Right lobe of liver (tissue), 6 donors: ENCODE data around the gene SLC4A9. TPM values are rescaled to one million over a fixed set of nuclear protein-coding genes. Genes with fewer than 3 reads are reported as not detected.

Experiments
- ATAC-seq, 4 donors: fragments of 200-7000 bp; cut with Tn5 transposase; one replicate each; pipeline ENCODE4 v1.9.1; 2020; ENCODE audit warnings: mild to moderate bottlenecking in 4 of 4, moderate library complexity in 4 of 4
- DNase-seq, 3 donors: peaks; one replicate each; pipeline ENCODE4 v3.0.0-alpha.2; 2020
- H3K27ac ChIP-seq, 3 donors: fragments of 200-600 bp; one replicate each; pipeline ENCODE4 v1.8.0; 2022
- H3K27me3 ChIP-seq, 2 donors: fragments of 200-600 bp; one replicate each; pipeline ENCODE4 v1.8.0; 2022
- H3K36me3 ChIP-seq, 4 donors: fragments of 200-600 bp; sonication (generic) in 1 of 4; one replicate each; pipeline versions ENCODE4 v1.5.1 to v1.8.0; 2017 to 2022; ENCODE audit warnings: control low read depth in 1 of 4
- H3K4me1 ChIP-seq, 4 donors: fragments of 200-600 bp; sonication (generic) in 1 of 4; one replicate each; pipeline versions ENCODE4 v1.5.1 to v1.8.0; 2017 to 2022; ENCODE audit warnings: control low read depth in 1 of 4
- H3K4me3 ChIP-seq, 3 donors: fragments of 200-600 bp; one replicate each; pipeline ENCODE4 v1.8.0; 2022
- H3K9me3 ChIP-seq, 4 donors: fragments of 200-600 bp; sonication (generic) in 1 of 4; one replicate each; pipeline versions ENCODE4 v1.5.1 to v1.8.0; 2017 to 2022; ENCODE audit warnings: control low read depth in 1 of 4
- POLR2A ChIP-seq: fragments of 450-650 bp; IDR thresholded peaks from one replicate; pipeline ENCODE4 v1.6.1; 2017; ENCODE audit warnings: antibody characterized with exemption, mild to moderate bottlenecking
- WGBS: methylation state at CpG from one replicate; pipeline ENCODE4 v1.1.6; 2018; ENCODE audit warnings: low coverage, low lambda C conversion rate; ENCODE audit not compliant: insufficient coverage; ENCODE audit errors: missing lambda C conversion rate; 5-methylcytosine and 5-hydroxymethylcytosine counted together
- intact Hi-C, 2 donors: fragments of 100-400 bp; cut with DNase I; formaldehyde crosslinking; loops; one replicate each; pipeline versions ENCODE4 v1.11.2 to v1.14.1; 2022
- total RNA-seq, 6 experiments: library from RNA; depleted of rRNA in 2 of 6; stranded (reverse); fragments of >200 nt in 2 of 6; fragmentation: NEBNext Ultra II Directional in 3 of 6; extraction: Animal tissue kit (Norgen Biotek cat#: 25700) in 3 of 6; gene quantifications; one replicate each; pipeline versions ENCODE4 v1.1.0 to v1.2.4, GENCODE V29; 2016 to 2023
- TF ChIP-seq, protein P1 (sequence below), 4 donors: fragments of 200-600 bp in 3 of 4; fragments of 450-650 bp in 1 of 4; IDR thresholded peaks; one replicate each; pipeline versions ENCODE4 v1.5.1 to v1.8.0; 2016 to 2022; ENCODE audit warnings: antibody characterized with exemption in 4 of 4, mild to moderate bottlenecking in 2 of 4
- donor health status: DM: no; HTN: yes; CAD: no.
- donor health status: DM: no; HTN: no; CAD: no.
- donor health status: DM: no; HTN: no; CAD: no.
- donor health status: DM: no; HTN: yes; CAD: no.
- donor health status: DM: no; HTN: yes; CAD: no.

The SLC4A9 gene
- total RNA-seq, 6 experiments from 2014 or later, result not detected

DNA sequence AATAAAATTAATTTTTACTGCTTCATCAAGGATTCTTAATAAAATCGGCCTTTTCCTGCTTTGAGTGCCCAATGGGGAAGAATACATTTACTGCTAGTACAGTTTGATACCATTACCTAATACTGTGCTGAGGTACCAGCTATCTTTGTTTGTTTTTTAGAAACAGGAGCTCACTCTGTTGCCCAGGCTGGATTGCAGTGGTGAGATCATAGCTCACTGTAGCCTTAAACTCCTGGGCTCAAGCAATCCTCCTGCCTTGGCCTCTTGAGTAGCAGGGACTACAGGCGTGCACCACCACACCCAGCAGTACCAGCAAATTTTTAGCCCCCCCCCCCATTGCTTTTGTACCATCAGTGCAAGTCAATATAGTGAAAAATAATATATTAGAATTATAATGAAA lies 28.1 kb downstream of the SLC4A9 start:
- Histone ChIP-seq H3K9me3 (no peaks in the 10 kb centered on the region), H3K4me1 (peaks cover 0 to 6% (median 0%) of the 10 kb centered on the region in 4 donors), H3K27ac (no peak overlapping the region), H3K27me3 (no peaks in the 10 kb centered on the region), H3K4me3 (no peak overlapping the region), H3K36me3 (no peaks in the 10 kb centered on the region)
- DNase-seq (no peak), ATAC-seq (peak in 3 of 4 donors; percentile 20 to 58 (median 40))
- no peak for TF ChIP-seq POLR2A
- TF ChIP-seq, protein P1, sequence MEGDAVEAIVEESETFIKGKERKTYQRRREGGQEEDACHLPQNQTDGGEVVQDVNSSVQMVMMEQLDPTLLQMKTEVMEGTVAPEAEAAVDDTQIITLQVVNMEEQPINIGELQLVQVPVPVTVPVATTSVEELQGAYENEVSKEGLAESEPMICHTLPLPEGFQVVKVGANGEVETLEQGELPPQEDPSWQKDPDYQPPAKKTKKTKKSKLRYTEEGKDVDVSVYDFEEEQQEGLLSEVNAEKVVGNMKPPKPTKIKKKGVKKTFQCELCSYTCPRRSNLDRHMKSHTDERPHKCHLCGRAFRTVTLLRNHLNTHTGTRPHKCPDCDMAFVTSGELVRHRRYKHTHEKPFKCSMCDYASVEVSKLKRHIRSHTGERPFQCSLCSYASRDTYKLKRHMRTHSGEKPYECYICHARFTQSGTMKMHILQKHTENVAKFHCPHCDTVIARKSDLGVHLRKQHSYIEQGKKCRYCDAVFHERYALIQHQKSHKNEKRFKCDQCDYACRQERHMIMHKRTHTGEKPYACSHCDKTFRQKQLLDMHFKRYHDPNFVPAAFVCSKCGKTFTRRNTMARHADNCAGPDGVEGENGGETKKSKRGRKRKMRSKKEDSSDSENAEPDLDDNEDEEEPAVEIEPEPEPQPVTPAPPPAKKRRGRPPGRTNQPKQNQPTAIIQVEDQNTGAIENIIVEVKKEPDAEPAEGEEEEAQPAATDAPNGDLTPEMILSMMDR (IDR thresholded peaks at IDR 0.05), result no peak
- WGBS, result 89% methylated on average over 2 of the region's 2 CpGs
- intact Hi-C loops, result no loop called here

DNA sequence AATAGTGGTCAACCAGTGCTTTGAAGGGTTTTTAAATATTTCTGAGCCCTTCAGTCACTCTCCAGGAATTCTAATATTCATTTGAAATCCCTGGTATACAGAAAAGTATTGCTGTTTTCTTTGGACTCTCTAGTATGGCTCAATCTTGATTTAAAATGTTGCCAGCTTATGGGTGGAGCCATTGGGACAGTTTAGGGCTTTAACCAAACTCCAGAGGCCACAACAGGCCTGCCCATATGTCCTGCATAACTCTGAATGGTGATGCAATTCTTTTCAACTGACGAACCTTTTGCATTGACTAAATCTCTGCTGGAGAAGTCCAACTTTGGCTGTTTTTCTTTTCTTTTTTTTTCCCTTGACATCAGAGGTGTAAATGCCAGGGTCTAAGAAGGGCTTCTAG lies 31.3 kb downstream of the SLC4A9 start:
- no peaks in the 10 kb centered on the region for H3K27me3 ChIP-seq
- H3K4me3 ChIP-seq, result no peak overlapping the region
- no peaks in the 10 kb centered on the region for H3K36me3 ChIP-seq
- H3K9me3 ChIP-seq, result no peaks in the 10 kb centered on the region
- intact Hi-C loops, result no loop called here
- ATAC-seq, result peak; percentile 95 to 99 (median 98)
- WGBS, result 60% methylated on average over 1 of the region's 1 CpG
- peak in 1 of 3 donors; percentile 62 for DNase-seq
- TF ChIP-seq, protein P1 (IDR thresholded peaks at IDR 0.05), result no peak
- TF ChIP-seq POLR2A, result no peak
- peak overlapping the region in 1 of 3 donors; percentile 56 for H3K27ac ChIP-seq
- peaks cover 0 to 6% (median 0%) of the 10 kb centered on the region in 4 donors for H3K4me1 ChIP-seq

DNA sequence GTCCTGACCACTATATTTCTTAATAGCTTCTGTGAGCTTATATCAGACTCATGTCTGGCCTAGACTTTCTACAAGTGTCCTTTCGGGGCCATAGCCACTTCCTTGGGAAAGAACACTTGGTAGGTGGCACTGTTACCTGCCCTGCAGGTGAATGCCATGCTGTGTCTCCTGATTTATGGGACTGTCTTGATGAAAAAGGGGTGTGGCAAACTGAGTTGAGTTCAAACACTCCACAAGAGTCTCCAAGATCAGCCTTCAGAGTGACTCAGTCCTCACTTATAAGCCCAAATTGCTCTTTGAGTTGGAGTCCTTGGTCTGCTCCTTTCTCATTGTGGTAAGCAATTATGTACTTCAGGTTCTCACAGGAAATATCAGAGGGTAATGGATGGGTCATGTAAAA lies 31.7 kb downstream of the SLC4A9 start:
- ATAC-seq, result no peak

DNA sequence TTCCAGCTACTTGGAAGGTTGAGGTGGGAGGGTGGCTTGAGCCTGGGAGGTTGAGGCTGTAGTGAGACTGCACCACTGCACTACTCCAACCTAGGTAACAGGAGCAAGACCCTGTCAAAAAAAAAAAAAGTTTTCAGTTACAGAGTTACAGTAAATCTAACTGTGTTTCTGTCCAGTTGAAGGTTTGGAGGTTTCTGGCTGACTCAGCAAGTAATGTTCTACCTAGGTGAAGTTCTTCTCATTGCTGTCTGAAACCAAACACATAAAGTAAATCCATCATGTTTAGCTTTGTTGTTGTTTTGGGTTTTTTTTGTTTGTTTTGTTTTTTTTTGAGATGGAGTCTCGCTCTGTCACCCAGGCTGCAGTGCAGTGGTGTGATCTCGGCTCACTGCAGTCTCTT lies 33.7 kb downstream of the SLC4A9 start:
- TF ChIP-seq POLR2A, result no peak
- TF ChIP-seq, protein P1 (IDR thresholded peaks at IDR 0.05), result no peak
- 94% methylated on average over 2 of the region's 2 CpGs for WGBS
- intact Hi-C loops, result no loop called here
- no peak for ATAC-seq
- Histone ChIP-seq H3K27me3 (no peaks in the 10 kb centered on the region), H3K4me3 (no peak overlapping the region), H3K27ac (no peak overlapping the region), H3K4me1 (peaks cover 0 to 6% (median 0%) of the 10 kb centered on the region in 4 donors), H3K36me3 (no peaks in the 10 kb centered on the region), H3K9me3 (no peaks in the 10 kb centered on the region)
- DNase-seq, result no peak

More for the DNA sequence above, 31.7 kb downstream of the SLC4A9 start:
- DNase-seq, result no peak
- H3K27ac ChIP-seq, result peak overlapping the region in 1 of 3 donors; percentile 56
- WGBS, result no CpG with 5 or more reads among the region's 1 CpG
- H3K9me3 ChIP-seq, result no peaks in the 10 kb centered on the region
- intact Hi-C loops, result no loop called here
- H3K36me3 ChIP-seq, result no peaks in the 10 kb centered on the region
- no peak overlapping the region for H3K4me3 ChIP-seq
- TF ChIP-seq POLR2A, result no peak
- TF ChIP-seq, protein P1 (IDR thresholded peaks at IDR 0.05), result no peak
- no peaks in the 10 kb centered on the region for H3K27me3 ChIP-seq
- peaks cover 0 to 6% (median 0%) of the 10 kb centered on the region in 4 donors for H3K4me1 ChIP-seq

DNA sequence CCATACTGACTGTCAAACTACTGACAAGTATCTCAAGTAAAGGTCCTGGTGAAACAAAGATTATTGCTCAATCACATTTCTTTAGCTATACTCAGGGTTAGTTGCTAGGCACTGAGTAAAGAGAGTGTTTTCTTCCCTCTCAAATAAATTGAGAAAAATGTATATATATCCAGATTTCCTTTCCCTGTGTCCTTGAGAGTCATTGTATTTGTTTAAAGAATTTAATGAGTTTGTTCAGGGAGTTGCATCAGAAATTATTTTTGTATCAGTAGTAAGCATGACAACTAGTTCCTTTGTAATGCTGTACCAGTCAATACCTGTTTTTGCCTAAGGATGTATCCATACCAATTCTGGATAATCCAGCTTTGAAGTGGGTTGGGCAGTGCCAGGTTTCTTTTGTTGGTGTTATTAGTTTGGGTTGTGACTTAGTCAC lies 38.4 kb downstream of the SLC4A9 start:
- ATAC-seq, result no peak
- intact Hi-C loops, result no loop called here
- Histone ChIP-seq H3K27me3 (no peaks in the 10 kb centered on the region), H3K4me3 (no peak overlapping the region), H3K9me3 (no peaks in the 10 kb centered on the region), H3K4me1 (peaks cover 0 to 8% (median 0%) of the 10 kb centered on the region in 4 donors), H3K27ac (no peak overlapping the region), H3K36me3 (no peaks in the 10 kb centered on the region)
- TF ChIP-seq, protein P1 (IDR thresholded peaks at IDR 0.05), result no peak
- no peak for TF ChIP-seq POLR2A
- no peak for DNase-seq
